GM18861 (cell line): ENCODE measurements around the gene KIF18B.

Experiments
- ATAC-seq: cut with Tn5 transposase; IDR thresholded peaks from one replicate; pipeline ENCODE4 v1.9.1; 2021; ENCODE audit not compliant: unreplicated experiment

KIF18B gene

GRCh38 chr17:44884941-44885340 lies 62.6 kb downstream of the KIF18B start:
- ATAC-seq: no peak

- no peak for ATAC-seq
Measured at GRCh38 chr17:44881145-44881544, 66.4 kb downstream of the KIF18B start.

GRCh38 chr17:44880062-44880461 lies 67.5 kb downstream of the KIF18B start:
- ATAC-seq: no peak

- no peak for ATAC-seq
Measured at GRCh38 chr17:44879376-44879775, 68.2 kb downstream of the KIF18B start.

GRCh38 chr17:44878627-44879221 lies 68.8 kb downstream of the KIF18B start:
- ATAC-seq: no peak

GRCh38 chr17:44877121-44877520 lies 70.5 kb downstream of the KIF18B start:
- ATAC-seq: no peak

- ATAC-seq: no peak
Measured at GRCh38 chr17:44875761-44876160, 71.8 kb downstream of the KIF18B start.
